ENCODE results near the gene ERV3-1. TPM values are rescaled to one million over a fixed set of nuclear protein-coding genes. Genes with fewer than 3 reads are reported as not detected.

The ERV3-1 gene
- total and polyA plus RNA-seq, 2 donors (not counting 1 experiment from before 2014, with no cell fraction given), result 13.7 to 30.7 TPM

GRCh38 chr7:64959072-64959747 lies 47.3 kb downstream of the ERV3-1 start:
- Histone ChIP-seq H3K9ac (ENCODE audit: low read length) (no peak overlapping the region), H3K9me3 (ENCODE audit: control extremely low read depth in 1 of 3, control insufficient read depth in 2 of 3, insufficient read depth in 1 of 3, low read length in 2 of 3) (peaks cover 0 to 23% (median 16%) of the 10 kb centered on the region in 3 donors), H3K4me2 (replicated peaks; ENCODE audit: low read depth, low read length, poor library complexity, severe bottlenecking) (no peak overlapping the region), H3K27me3 (replicated peaks in 1 of 4; ENCODE audit: control extremely low read depth in 1 of 4, control insufficient read depth in 3 of 4, insufficient read depth in 4 of 4, low read length in 3 of 4) (no peaks in the 10 kb centered on the region), H2AFZ (ENCODE audit: insufficient read depth, low read depth, low read length, poor library complexity, severe bottlenecking) (no peak overlapping the region), H3K27ac (ENCODE audit: low read length in 2 of 2) (no peak overlapping the region), H3K36me3 (replicated peaks in 1 of 2; ENCODE audit: control extremely low read depth in 1 of 2, control insufficient read depth in 1 of 2, extremely low read depth in 1 of 2, insufficient read depth in 2 of 2, low read length in 1 of 2) (no peaks in the 10 kb centered on the region), H4K20me1 (ENCODE audit: control insufficient read depth, insufficient read depth, low read length, poor library complexity, severe bottlenecking) (no peaks in the 10 kb centered on the region), H3K4me1 (ENCODE audit: control insufficient read depth in 2 of 2, insufficient read depth in 2 of 2, low read length in 2 of 2) (no peaks in the 10 kb centered on the region), H3K79me2 (ENCODE audit: control insufficient read depth, insufficient read depth, low read length) (no peaks in the 10 kb centered on the region), H3K4me3 (ENCODE audit: control extremely low read depth in 1 of 5, extremely low read depth in 1 of 5, insufficient read depth in 1 of 5, low read depth in 2 of 5, low read length in 4 of 5) (no peak overlapping the region)
- TF ChIP-seq EZH2 (IDR thresholded peaks at IDR 0.05; ENCODE audit: borderline replicate concordance, insufficient read depth, low read depth, low read length, poor library complexity, severe bottlenecking) (no peak), CTCF (IDR thresholded peaks at IDR 0.05) (no peak)
- CTCF ChIA-PET, result interaction anchor here (1.5 kb wide), 1 partner anchor 11 kb away, joined by 4 read pairs; no protein-coding TSS in a partner anchor
- no peak for ATAC-seq (ENCODE audit: low read depth)
- WGBS (ENCODE audit: insufficient coverage), result 73% methylated on average over 2 of the region's 3 CpGs
- H3K27me3 Mint-ChIP-seq, result no peaks in the 10 kb centered on the region
- POLR2A ChIA-PET, result no interaction called here
- peaks cover 8% of the 10 kb centered on the region for H3K9me3 Mint-ChIP-seq (ENCODE audit: insufficient read depth)
- H3K27ac Mint-ChIP-seq, result no peak overlapping the region
- no peaks in the 10 kb centered on the region for H3K4me1 Mint-ChIP-seq
- no peak for DNase-seq
- H3K4me3 Mint-ChIP-seq, result no peak overlapping the region
- intact Hi-C loops (cut with micrococcal nuclease), result no loop called here

GRCh38 chr7:64951250-64951848 lies 55.1 kb downstream of the ERV3-1 start:
- Histone ChIP-seq H3K9ac (ENCODE audit: low read length) (no peak overlapping the region), H2AFZ (ENCODE audit: insufficient read depth, low read depth, low read length, poor library complexity, severe bottlenecking) (no peak overlapping the region), H3K9me3 (ENCODE audit: control extremely low read depth in 1 of 3, control insufficient read depth in 2 of 3, insufficient read depth in 1 of 3, low read length in 2 of 3) (peaks cover 0 to 18% (median 0%) of the 10 kb centered on the region in 3 donors), H3K27me3 (replicated peaks in 1 of 4; ENCODE audit: control extremely low read depth in 1 of 4, control insufficient read depth in 3 of 4, insufficient read depth in 4 of 4, low read length in 3 of 4) (peaks cover 0 to 32% (median 19%) of the 10 kb centered on the region in 4 experiments), H3K27ac (ENCODE audit: low read length in 2 of 2) (no peak overlapping the region), H3K36me3 (replicated peaks in 1 of 2; ENCODE audit: control extremely low read depth in 1 of 2, control insufficient read depth in 1 of 2, extremely low read depth in 1 of 2, insufficient read depth in 2 of 2, low read length in 1 of 2) (no peaks in the 10 kb centered on the region), H3K4me1 (ENCODE audit: control insufficient read depth in 2 of 2, insufficient read depth in 2 of 2, low read length in 2 of 2) (peaks cover 9 to 12% of the 10 kb centered on the region in 2 donors), H3K4me3 (ENCODE audit: control extremely low read depth in 1 of 5, extremely low read depth in 1 of 5, insufficient read depth in 1 of 5, low read depth in 2 of 5, low read length in 4 of 5) (no peak overlapping the region), H3K79me2 (ENCODE audit: control insufficient read depth, insufficient read depth, low read length) (no peaks in the 10 kb centered on the region), H3K4me2 (replicated peaks; ENCODE audit: low read depth, low read length, poor library complexity, severe bottlenecking) (no peak overlapping the region), H4K20me1 (ENCODE audit: control insufficient read depth, insufficient read depth, low read length, poor library complexity, severe bottlenecking) (no peaks in the 10 kb centered on the region)
- intact Hi-C loops (cut with micrococcal nuclease), result no loop called here
- ChIA-PET CTCF (interaction anchor here (0.9 to 4.6 kb wide), 9 partner anchors 10 to 670 kb away, joined by 3 to 63 read pairs (median 3); no protein-coding TSS in a partner anchor), POLR2A (no interaction called here)
- Mint-ChIP-seq H3K27ac (no peak overlapping the region), H3K9me3 (ENCODE audit: insufficient read depth) (no peaks in the 10 kb centered on the region), H3K27me3 (peaks cover 28% of the 10 kb centered on the region), H3K4me3 (no peak overlapping the region), H3K4me1 (peaks cover 4% of the 10 kb centered on the region)
- TF ChIP-seq CTCF (IDR thresholded peaks at IDR 0.05), result peak; percentile 84
- TF ChIP-seq EZH2 (IDR thresholded peaks at IDR 0.05; ENCODE audit: borderline replicate concordance, insufficient read depth, low read depth, low read length, poor library complexity, severe bottlenecking), result no peak
- WGBS (ENCODE audit: insufficient coverage), result no CpG with 5 or more reads among the region's 1 CpG
- peak; percentile 62 for ATAC-seq (ENCODE audit: low read depth)
- peak; percentile 68 for DNase-seq
